HCT116 (cell line): ENCODE data around the gene CMTM8. TPM values are rescaled to one million over a fixed set of nuclear protein-coding genes. Genes with fewer than 3 reads are reported as not detected.

Experiments
- ATAC-seq: fragments of 200-7000 bp; cut with Tn5 transposase; 2 replicates; pipeline ENCODE4 v1.9.1; 2020; ENCODE audit warnings: mild to moderate bottlenecking, moderate library complexity
- BruUV-seq: library from RNA; stranded (reverse); fragments of 400-500 nt; replicated peaks from 2 replicates; lab custom pipeline; 2021; lab: Mats Ljungman, UMichigan
- CTCF ChIA-PET: fragments of 300-600 bp; sonication (Branson Sonifier 250); formaldehyde crosslinking; loops from one replicate; lab custom pipeline; 2021; ENCODE audit warnings: antibody characterized with exemption; lab: Charles Lee
- POLR2A ChIA-PET: fragments of 300-600, 350-600 bp; sonication (Branson Sonifier 250); formaldehyde crosslinking; loops from one replicate; lab custom pipeline; 2021; ENCODE audit warnings: antibody characterized with exemption; lab: Charles Lee
- RAD21 ChIA-PET, 2 experiments: fragments of 300-600 bp; sonication (Branson Sonifier 250); formaldehyde crosslinking; loops; one replicate each; lab custom pipeline; 2023; ENCODE audit warnings: low total read pairs in 2 of 2; ENCODE audit not compliant: uncharacterized antibody in 2 of 2, unreplicated experiment in 2 of 2, low non-redundant PET in 1 of 2; lab: Charles Lee
- DNase-seq: peaks from one replicate; pipeline ENCODE4 v3.0.0-alpha.2; 2010; ENCODE audit warnings: low read depth, low spot score
- H2AFZ ChIP-seq: fragments of 200-600 bp; shearing (Covaris generic), sonication (generic); 2 replicates; pipeline ENCODE4 v1.6.1; 2017; ENCODE audit warnings: low read depth, mixed run types, mixed read lengths, antibody characterized with exemption, low read length; ENCODE audit not compliant: poor library complexity, severe bottlenecking
- H3K27ac ChIP-seq: 2 replicates; pipeline ENCODE4 v1.5.1; 2012; ENCODE audit warnings: low read depth, low read length
- H3K27me3 ChIP-seq: fragments of 200-600 bp; sonication (generic); 2 replicates; pipeline ENCODE4 v1.6.1; 2016; ENCODE audit warnings: mixed run types, low read length, mixed read lengths; ENCODE audit not compliant: insufficient read depth
- H3K36me3 ChIP-seq, 2 experiments: fragments of 200-500 bp in 1 of 2; fragments of 200-600 bp in 1 of 2; sonication (Bioruptor generic) in 1 of 2; sonication (generic) in 1 of 2; 2 replicates each; pipeline versions ENCODE4 v1.5.1 to v1.6.1; 2014 to 2016; ENCODE audit warnings: low read length in 2 of 2, inconsistent platforms in 1 of 2, mixed read lengths in 1 of 2, mixed run types in 1 of 2; ENCODE audit not compliant: insufficient read depth in 2 of 2, control insufficient read depth in 1 of 2
- H3K4me1 ChIP-seq, 2 experiments: fragments of 200-600 bp in 1 of 2; sonication (generic) in 1 of 2; 2 replicates each; pipeline versions ENCODE4 v1.5.1 to v1.6.1; 2012 to 2017; ENCODE audit warnings: low read length in 2 of 2, inconsistent platforms in 1 of 2, mild to moderate bottlenecking in 1 of 2, mixed read lengths in 1 of 2, mixed run types in 1 of 2, moderate library complexity in 1 of 2; ENCODE audit not compliant: insufficient read depth in 2 of 2, control insufficient read depth in 1 of 2
- H3K4me2 ChIP-seq: fragments of 200-600 bp; sonication (generic); 2 replicates; pipeline ENCODE4 v1.6.1; 2017; ENCODE audit warnings: mixed run types, low read length, mixed read lengths
- H3K4me3 ChIP-seq, 2 experiments: fragments of 200-600 bp in 1 of 2; sonication (generic) in 1 of 2; replicated peaks in 1 of 2; 2 replicates each; pipeline ENCODE4 v1.5.1; 2011 to 2016; ENCODE audit warnings: low read length in 2 of 2, control low read depth in 1 of 2, low read depth in 1 of 2, mild to moderate bottlenecking in 1 of 2, mixed read lengths in 1 of 2, mixed run types in 1 of 2
- H3K79me2 ChIP-seq: fragments of 200-600 bp; sonication (generic); 2 replicates; pipeline ENCODE4 v1.6.1; 2017; ENCODE audit warnings: mild to moderate bottlenecking, mixed run types, low read length, moderate library complexity, mixed read lengths; ENCODE audit not compliant: insufficient read depth
- H3K9ac ChIP-seq: fragments of 200-600 bp; sonication (generic); 2 replicates; pipeline ENCODE4 v1.6.1; 2016; ENCODE audit warnings: low read length, mixed read lengths
- H3K9me2 ChIP-seq: fragments of 200-600 bp; sonication (generic), shearing (Covaris generic); 2 replicates; pipeline ENCODE4 v1.6.1; 2017; ENCODE audit warnings: mixed run types, mild to moderate bottlenecking, moderate library complexity; ENCODE audit not compliant: insufficient read depth
- H3K9me3 ChIP-seq, 2 experiments: fragments of 200-500 bp in 1 of 2; fragments of 200-600 bp in 1 of 2; sonication (Bioruptor generic) in 1 of 2; sonication (generic) in 1 of 2; 2 replicates each; pipeline ENCODE4 v1.6.1; 2014 to 2017; ENCODE audit warnings: low read length in 2 of 2, mixed read lengths in 2 of 2, inconsistent platforms in 1 of 2, low read depth in 1 of 2, mild to moderate bottlenecking in 1 of 2, mixed run types in 1 of 2, moderate library complexity in 1 of 2; ENCODE audit not compliant: control insufficient read depth in 1 of 2, insufficient read depth in 1 of 2
- H4K20me1 ChIP-seq: fragments of 200-600 bp; sonication (generic), shearing (Covaris generic); 2 replicates; pipeline ENCODE4 v1.6.1; 2017; ENCODE audit warnings: mixed run types, mild to moderate bottlenecking, moderate library complexity; ENCODE audit not compliant: insufficient read depth
- ATF3 ChIP-seq: IDR thresholded peaks from 2 replicates; pipeline ENCODE4 v1.6.1; 2012
- CEBPB ChIP-seq: IDR thresholded peaks from 2 replicates; pipeline ENCODE4 v1.6.1; 2012; ENCODE audit warnings: low read depth
- EGR1 ChIP-seq: IDR thresholded peaks from 2 replicates; pipeline ENCODE4 v1.6.1; 2012; ENCODE audit warnings: low read depth
- SP1 ChIP-seq: IDR thresholded peaks from 2 replicates; pipeline ENCODE4 v1.6.1; 2012; ENCODE audit warnings: low read depth
- intact Hi-C: fragments of 100-400 bp; cut with micrococcal nuclease; formaldehyde crosslinking; loops from 2 replicates; pipeline ENCODE4 v1.10.0; 2022
- total RNA-seq: library from RNA; stranded (reverse); gene quantifications from one replicate; pipeline ENCODE4 v1.2.1, GENCODE V29; 2021; ENCODE audit not compliant: unreplicated experiment

Gene CMTM8
- total RNA-seq, 1 experiment from 2014 or later, result 19.4 TPM

GRCh38 chr3:32284443-32285212 lies 46.1 kb downstream of the CMTM8 start:
- Histone ChIP-seq H3K4me2 (no peak overlapping the region), H3K9me2 (no peaks in the 10 kb centered on the region; the same call in 1 of the 2 replicates), H3K27ac (no peak overlapping the region), H3K9me3 (no peaks in the 10 kb centered on the region), H3K4me1 (peaks cover 11 to 17% of the 10 kb centered on the region in 2 experiments), H2AFZ (no peak overlapping the region), H3K4me3 (no peak overlapping the region), H4K20me1 (peaks cover 11% of the 10 kb centered on the region; the same call in 1 of the 2 replicates), H3K9ac (no peak overlapping the region), H3K79me2 (peaks cover 58% of the 10 kb centered on the region), H3K36me3 (no peaks in the 10 kb centered on the region), H3K27me3 (no peaks in the 10 kb centered on the region)
- TF ChIP-seq EGR1, result no peak
- ChIA-PET CTCF (no interaction called here), RAD21 (no interaction called here), POLR2A (no interaction called here)
- ATAC-seq, result no peak
- no TSS peak for BruUV-seq
- intact Hi-C loops, result no loop called here
- no peak for DNase-seq

GRCh38 chr3:32285891-32286290 lies 47.4 kb downstream of the CMTM8 start:
- no peaks in the 10 kb centered on the region for H3K27me3 ChIP-seq
- no TSS peak for BruUV-seq
- no peak for TF ChIP-seq CEBPB
- TF ChIP-seq EGR1, result no peak
- TF ChIP-seq SP1, result no peak
- TF ChIP-seq ATF3, result no peak
- TF ChIP-seq, all 23 proteins: peak for 0
- H2AFZ ChIP-seq, result no peak overlapping the region
- H3K9ac ChIP-seq, result no peak overlapping the region
- H4K20me1 ChIP-seq, result 0 out of 2 replicates have a peak, but pooled peaks cover 4% of the 10 kb centered on the region
- peaks cover under 1 to 6% of the 10 kb centered on the region in 2 experiments; a peak in 2 of 4 replicates for H3K4me1 ChIP-seq
- H3K27ac ChIP-seq, result no peak overlapping the region
- RAD21 ChIA-PET, result no interaction called here
- POLR2A ChIA-PET, result no interaction called here
- H3K4me3 ChIP-seq, result no peak overlapping the region
- ATAC-seq (no peak), DNase-seq (no peak)
- no peaks in the 10 kb centered on the region; the same call in 1 of the 2 replicates for H3K9me2 ChIP-seq
- no peak overlapping the region for H3K4me2 ChIP-seq
- no peaks in the 10 kb centered on the region for H3K36me3 ChIP-seq
- CTCF ChIA-PET, result interaction anchor here (1.1 kb wide), 1 partner anchor 9 kb away, joined by 3 read pairs; no protein-coding TSS in a partner anchor
- peaks cover 53% of the 10 kb centered on the region for H3K79me2 ChIP-seq
- no peaks in the 10 kb centered on the region for H3K9me3 ChIP-seq
- intact Hi-C loops, result no loop called here
